K562 (cell line): Measurements from ENCODE around the gene TSGA10IP. TPM values are rescaled to one million over a fixed set of nuclear protein-coding genes. Genes with fewer than 3 reads are reported as not detected.
A peak's percentile ranks its signal among the peaks of the same experiment; 100 is the strongest.

ENCODE experiments used
- ATAC-seq: fragments of 200-7000 bp; cut with Tn5 transposase; 3 replicates; pipeline ENCODE4 v1.9.1; 2020; ENCODE audit warnings: moderate library complexity
- BruUV-seq: library from RNA; stranded (reverse); fragments of 400-500 nt; replicated peaks from 2 replicates; lab custom pipeline; 2021; lab: Mats Ljungman, UMichigan
- CTCF ChIA-PET: fragments of 300-600 bp; formaldehyde crosslinking; extraction: SDS; loops from one replicate; lab custom pipeline; 2021; ENCODE audit warnings: low intra/inter-chr PET ratio; lab: Yijun Ruan, JAX
- POLR2A ChIA-PET: fragments of 300-600, 350-650 bp; sonication (Branson Sonifier 250); formaldehyde crosslinking; extraction: SDS; loops from one replicate; lab custom pipeline; 2021; ENCODE audit warnings: antibody characterized with exemption, inconsistent platforms; lab: Yijun Ruan, JAX
- DNase-seq, 4 experiments: peaks; one replicate each; pipeline versions ENCODE4 v3.0.0 to v3.0.0-alpha.2; 2011 to 2018; ENCODE audit warnings: low spot score in 3 of 4, mixed read lengths in 3 of 4; ENCODE audit errors: extremely low read depth in 1 of 4
- FAIRE-seq: peaks from 2 replicates; lab custom pipeline; 2011; peaks lifted over from hg19 to GRCh38; lab: Jason Lieb, UNC
- H2AFZ ChIP-seq: 2 replicates; pipeline ENCODE4 v1.6.0; 2011; ENCODE audit warnings: low read depth, low read length, control low read depth, inconsistent platforms
- H3K27ac ChIP-seq: fragments of 200-600 bp; 3 replicates; pipeline ENCODE4 v1.8.0; 2011; ENCODE audit warnings: low read depth, mild to moderate bottlenecking, control low read depth, inconsistent platforms, low read length, moderate library complexity, mixed read lengths; ENCODE audit errors: extremely low read depth
- H3K27me3 ChIP-seq, 2 experiments: fragments of 300-600 bp in 1 of 2; 2 replicates in 1 of 2; 3 replicates in 1 of 2; pipeline versions ENCODE4 v1.6.0 to v1.8.0; 2011; ENCODE audit warnings: inconsistent platforms in 2 of 2, low read length in 2 of 2, mild to moderate bottlenecking in 1 of 2, mixed read lengths in 1 of 2, moderate library complexity in 1 of 2; ENCODE audit not compliant: control insufficient read depth in 2 of 2, insufficient read depth in 2 of 2
- H3K36me3 ChIP-seq: fragments of 300-600 bp; 3 replicates; pipeline ENCODE4 v1.8.0; 2011; ENCODE audit warnings: mild to moderate bottlenecking, low read length, inconsistent platforms; ENCODE audit not compliant: control insufficient read depth, insufficient read depth
- H3K4me1 ChIP-seq, 2 experiments: fragments of 200-600 bp in 1 of 2; replicated peaks in 1 of 2; 2 replicates in 1 of 2; 3 replicates in 1 of 2; pipeline versions ENCODE4 v1.5.1 to v1.8.0; 2011; ENCODE audit warnings: inconsistent platforms in 2 of 2, low read length in 2 of 2, mild to moderate bottlenecking in 1 of 2, mixed read lengths in 1 of 2, moderate library complexity in 1 of 2; ENCODE audit not compliant: control insufficient read depth in 2 of 2, insufficient read depth in 2 of 2
- H3K4me2 ChIP-seq: 2 replicates; pipeline ENCODE4 v1.6.1; 2011; ENCODE audit warnings: low read length, control low read depth, inconsistent platforms, mixed read lengths; ENCODE audit not compliant: insufficient read depth
- H3K4me3 ChIP-seq: fragments of 200-600 bp; sonication (generic), shearing (Covaris generic); 2 replicates; pipeline ENCODE4 v1.5.1; 2016; ENCODE audit warnings: control low read depth, inconsistent platforms
- H3K79me2 ChIP-seq: fragments of 200-600 bp; 3 replicates; pipeline ENCODE4 v1.8.0; 2011; ENCODE audit warnings: low read length, inconsistent platforms; ENCODE audit not compliant: control insufficient read depth, insufficient read depth
- H3K9ac ChIP-seq, 2 experiments: 2 replicates each; pipeline versions ENCODE4 v1.6.0 to v1.6.1; 2011; ENCODE audit warnings: low read depth in 2 of 2, low read length in 2 of 2, control low read depth in 1 of 2, inconsistent platforms in 1 of 2, mild to moderate bottlenecking in 1 of 2, mixed read lengths in 1 of 2; ENCODE audit not compliant: insufficient read depth in 1 of 2
- H3K9me1 ChIP-seq: one replicate; pipeline ENCODE4 v1.6.0; 2011; ENCODE audit warnings: inconsistent platforms, mild to moderate bottlenecking, low read length, moderate library complexity; ENCODE audit not compliant: control insufficient read depth, insufficient read depth
- H3K9me3 ChIP-seq: replicated peaks from 2 replicates; pipeline ENCODE4 v1.5.1; 2011; ENCODE audit warnings: low read depth, low read length, inconsistent platforms; ENCODE audit not compliant: control insufficient read depth, insufficient read depth
- H4K20me1 ChIP-seq: replicated peaks from 2 replicates; pipeline ENCODE4 v1.6.1; 2011; ENCODE audit warnings: low read length, inconsistent platforms, mixed read lengths; ENCODE audit not compliant: control insufficient read depth, insufficient read depth
- AFF4 ChIP-seq: sonication (generic); formaldehyde crosslinking; IDR thresholded peaks from 2 replicates; pipeline ENCODE4 v1.8.0; 2023; ENCODE audit warnings: mild to moderate bottlenecking, missing genetic modification reagents
- ARNT ChIP-seq, 2 experiments: fragments of 450-650 bp; IDR thresholded peaks; 2 replicates each; pipeline ENCODE4 v1.6.1; 2016; ENCODE audit warnings: mild to moderate bottlenecking in 1 of 2
- CEBPG ChIP-seq, 3 experiments: fragments of 200-800 bp in 1 of 3; sonication (Bioruptor generic) in 1 of 3; sonication (generic) in 1 of 3; formaldehyde crosslinking in 1 of 3; IDR thresholded peaks in 2 of 3; conservative IDR thresholded peaks in 1 of 3; 2 replicates each; pipeline versions ENCODE4 v1.6.1 to v1.8.0; 2016 to 2022; ENCODE audit warnings: missing compliant biosample characterization in 2 of 3, missing genetic modification characterization in 2 of 3, mild to moderate bottlenecking in 1 of 3, missing genetic modification reagents in 1 of 3
- DPF2 ChIP-seq: fragments of 450-650 bp; IDR thresholded peaks from 2 replicates; pipeline ENCODE4 v1.6.1; 2016
- ILK ChIP-seq: fragments of 450-650 bp; IDR thresholded peaks from 2 replicates; pipeline ENCODE4 v1.6.1; 2016; ENCODE audit warnings: missing genetic modification characterization, low read depth, mild to moderate bottlenecking, missing compliant biosample characterization, moderate library complexity, borderline replicate concordance
- NR2C2 ChIP-seq, 2 experiments: fragments of 200-800 bp in 1 of 2; sonication (Bioruptor generic) in 1 of 2; sonication (generic) in 1 of 2; formaldehyde crosslinking in 1 of 2; IDR thresholded peaks; 2 replicates each; pipeline versions ENCODE4 v1.6.1 to v1.8.0; 2016 to 2022; ENCODE audit warnings: mild to moderate bottlenecking in 1 of 2, missing compliant biosample characterization in 1 of 2, missing genetic modification characterization in 1 of 2, missing genetic modification reagents in 1 of 2
- PHF8 ChIP-seq: fragments of 200-600 bp; sonication (generic); IDR thresholded peaks from 2 replicates; pipeline ENCODE4 v1.6.1; 2012; ENCODE audit warnings: mixed run types, mild to moderate bottlenecking, inconsistent platforms, low read length, moderate library complexity, borderline replicate concordance
- SIRT6 ChIP-seq: IDR thresholded peaks from one replicate; pipeline ENCODE4 v1.6.1; 2012; ENCODE audit warnings: low read depth, mild to moderate bottlenecking, control low read depth, inconsistent platforms, low read length, moderate library complexity
- SMARCE1 ChIP-seq: fragments of 450-650 bp; IDR thresholded peaks from 2 replicates; pipeline ENCODE4 v1.7.1; 2016; ENCODE audit warnings: mild to moderate bottlenecking
- WGBS: fragments of 100-300 bp; shearing (Covaris generic); methylation state at CpG from one replicate; pipeline ENCODE4 v1.1.6; 2016; ENCODE audit warnings: low coverage, mixed read lengths; ENCODE audit not compliant: insufficient coverage; ENCODE audit errors: missing lambda C conversion rate; 5-methylcytosine and 5-hydroxymethylcytosine counted together
- in situ Hi-C: fragments of 300-500 bp; cut with MboI; formaldehyde crosslinking; loops from 4 replicates; pipeline ENCODE4 v1.15.0; 2018; ENCODE audit warnings: inconsistent platforms, mixed read lengths
- intact Hi-C: fragments of 100-400 bp; cut with micrococcal nuclease; formaldehyde crosslinking; loops from 2 replicates; pipeline ENCODE4 v1.14.2; 2022
- polyA plus RNA-seq, 8 experiments: library from polyadenylated mRNA; depleted of rRNA in 4 of 8; stranded (reverse) in 5 of 8; unstranded in 3 of 8; fragments of >200 nt; fragmentation: Nextera tagmentation in 2 of 8; fragmentation: Illumina TruSeq in 1 of 8; extraction: Ambion mirVana in 2 of 8; extraction: Trizol in 1 of 8; gene quantifications; 2 replicates each; pipeline versions ENCODE4 v1.2.1 to v1.2.3, GENCODE V29; 2011 to 2014; ENCODE audit warnings: inconsistent platforms in 1 of 8, missing spikeins in 1 of 8
- total RNA-seq, 7 experiments: library from RNA; depleted of rRNA in 6 of 7; stranded (reverse); fragments of >200 nt in 6 of 7; fragmentation: Illumina TruSeq in 2 of 7; extraction: Trizol in 2 of 7; gene quantifications; 2 replicates each; pipeline versions ENCODE4 v1.2.1 to v1.2.3, GENCODE V29; 2011 to 2021; ENCODE audit warnings: low replicate concordance in 1 of 7
- TF ChIP-seq, protein P1 (sequence below): sonication (generic); formaldehyde crosslinking; IDR thresholded peaks from 2 replicates; pipeline ENCODE4 v1.8.0; 2022; ENCODE audit warnings: mild to moderate bottlenecking, missing genetic modification reagents
- TF ChIP-seq, protein P2 (sequence below), 2 experiments: fragments of 450-650 bp; IDR thresholded peaks; 2 replicates each; pipeline ENCODE4 v1.6.1; 2016

Gene TSGA10IP
- total and polyA plus RNA-seq, 9 of the 15 experiments (the other 6 are each of a cell fraction or from before 2014, with no cell fraction given): not detected

GRCh38 chr11:65941720-65942310, 3.5 kb upstream of the TSGA10IP start:
- peak overlapping the region; percentile 62 for H2AFZ ChIP-seq
- intact Hi-C loops: no loop called here
- in situ Hi-C loops: no loop called here
- H3K9me1 ChIP-seq: no peaks in the 10 kb centered on the region
- no peak for DNase-seq
- H3K27ac ChIP-seq: no peak overlapping the region; the same call in 2 of the 3 replicates
- no peaks in the 10 kb centered on the region for H3K79me2 ChIP-seq
- no peaks in the 10 kb centered on the region for H3K9me3 ChIP-seq
- H3K4me2 ChIP-seq: peak overlapping the region; percentile 58
- 17% methylated on average over 9 of the region's 9 CpGs for WGBS
- CTCF ChIA-PET: no interaction called here
- 0 out of 2 replicates have a peak, but pooled peaks cover 4% of the 10 kb centered on the region for H4K20me1 ChIP-seq
- POLR2A ChIA-PET: no interaction called here
- no peaks in the 10 kb centered on the region for H3K36me3 ChIP-seq
- peak overlapping the region in 1 of 2 experiments; percentile 13; a peak in 1 of 4 replicates for H3K9ac ChIP-seq
- H3K4me3 ChIP-seq: no peak overlapping the region
- no TSS peak for BruUV-seq
- H3K27me3 ChIP-seq: no peaks in the 10 kb centered on the region
- ATAC-seq: peak; percentile 6; the same call in 1 of the 3 replicates
- peaks cover 12 to 26% of the 10 kb centered on the region in 2 experiments; a peak in 4 of 5 replicates for H3K4me1 ChIP-seq
- no peak for FAIRE-seq
- TF ChIP-seq PHF8 (no peak), DPF2 (peak; percentile 21; the same call in 1 of the 2 replicates), SMARCE1 (0 out of 2 replicates have a peak, but pooled peaks have one; percentile 8), ARNT (IDR thresholded peaks at IDR 0.05) (0 out of 4 replicates have a peak, but pooled peaks of 1 of the 2 experiments have one; percentile 13), SIRT6 (no peak), CEBPG (CRISPR knock-in tag; IDR thresholded peaks at IDR 0.05) (0 out of 2 replicates have a peak, but pooled peaks have one; percentile 5), CEBPG (tag; conservative IDR thresholded peaks at IDR 0.05 in 1 of 2, IDR thresholded peaks at IDR 0.05 in 1 of 2) (no peak), AFF4 (CRISPR knock-in tag) (0 out of 2 replicates have a peak, but pooled peaks have one; percentile 62), ILK (no peak), NR2C2 (CRISPR knock-in tag; IDR thresholded peaks at IDR 0.05) (0 out of 2 replicates have a peak, but pooled peaks have one; percentile 20), NR2C2 (tag; IDR thresholded peaks at IDR 0.05) (no peak)
- TF ChIP-seq, protein P1, sequence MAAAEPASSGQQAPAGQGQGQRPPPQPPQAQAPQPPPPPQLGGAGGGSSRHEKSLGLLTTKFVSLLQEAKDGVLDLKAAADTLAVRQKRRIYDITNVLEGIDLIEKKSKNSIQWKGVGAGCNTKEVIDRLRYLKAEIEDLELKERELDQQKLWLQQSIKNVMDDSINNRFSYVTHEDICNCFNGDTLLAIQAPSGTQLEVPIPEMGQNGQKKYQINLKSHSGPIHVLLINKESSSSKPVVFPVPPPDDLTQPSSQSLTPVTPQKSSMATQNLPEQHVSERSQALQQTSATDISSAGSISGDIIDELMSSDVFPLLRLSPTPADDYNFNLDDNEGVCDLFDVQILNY (CRISPR knock-in tag): no peak
- TF ChIP-seq, protein P2, sequence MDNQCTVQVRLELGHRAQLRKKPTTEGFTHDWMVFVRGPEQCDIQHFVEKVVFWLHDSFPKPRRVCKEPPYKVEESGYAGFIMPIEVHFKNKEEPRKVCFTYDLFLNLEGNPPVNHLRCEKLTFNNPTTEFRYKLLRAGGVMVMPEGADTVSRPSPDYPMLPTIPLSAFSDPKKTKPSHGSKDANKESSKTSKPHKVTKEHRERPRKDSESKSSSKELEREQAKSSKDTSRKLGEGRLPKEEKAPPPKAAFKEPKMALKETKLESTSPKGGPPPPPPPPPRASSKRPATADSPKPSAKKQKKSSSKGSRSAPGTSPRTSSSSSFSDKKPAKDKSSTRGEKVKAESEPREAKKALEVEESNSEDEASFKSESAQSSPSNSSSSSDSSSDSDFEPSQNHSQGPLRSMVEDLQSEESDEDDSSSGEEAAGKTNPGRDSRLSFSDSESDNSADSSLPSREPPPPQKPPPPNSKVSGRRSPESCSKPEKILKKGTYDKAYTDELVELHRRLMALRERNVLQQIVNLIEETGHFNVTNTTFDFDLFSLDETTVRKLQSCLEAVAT (IDR thresholded peaks at IDR 0.05): 0 out of 4 replicates have a peak, but pooled peaks of 1 of the 2 experiments have one; percentile 5
